Fibroblast of skin of right quadriceps (primary cell): ENCODE results near the gene SLC45A2.
"Not testable (repeated sequence)": the region's sequence is repeated elsewhere in the genome, so short reads cannot be mapped to it uniquely, and the experiment has no call there.

Source experiments
- DNase-seq: peaks from one replicate; pipeline ENCODE4 v3.0.0-alpha.2; 2013

The SLC45A2 gene, protein sequence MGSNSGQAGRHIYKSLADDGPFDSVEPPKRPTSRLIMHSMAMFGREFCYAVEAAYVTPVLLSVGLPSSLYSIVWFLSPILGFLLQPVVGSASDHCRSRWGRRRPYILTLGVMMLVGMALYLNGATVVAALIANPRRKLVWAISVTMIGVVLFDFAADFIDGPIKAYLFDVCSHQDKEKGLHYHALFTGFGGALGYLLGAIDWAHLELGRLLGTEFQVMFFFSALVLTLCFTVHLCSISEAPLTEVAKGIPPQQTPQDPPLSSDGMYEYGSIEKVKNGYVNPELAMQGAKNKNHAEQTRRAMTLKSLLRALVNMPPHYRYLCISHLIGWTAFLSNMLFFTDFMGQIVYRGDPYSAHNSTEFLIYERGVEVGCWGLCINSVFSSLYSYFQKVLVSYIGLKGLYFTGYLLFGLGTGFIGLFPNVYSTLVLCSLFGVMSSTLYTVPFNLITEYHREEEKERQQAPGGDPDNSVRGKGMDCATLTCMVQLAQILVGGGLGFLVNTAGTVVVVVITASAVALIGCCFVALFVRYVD

DNA sequence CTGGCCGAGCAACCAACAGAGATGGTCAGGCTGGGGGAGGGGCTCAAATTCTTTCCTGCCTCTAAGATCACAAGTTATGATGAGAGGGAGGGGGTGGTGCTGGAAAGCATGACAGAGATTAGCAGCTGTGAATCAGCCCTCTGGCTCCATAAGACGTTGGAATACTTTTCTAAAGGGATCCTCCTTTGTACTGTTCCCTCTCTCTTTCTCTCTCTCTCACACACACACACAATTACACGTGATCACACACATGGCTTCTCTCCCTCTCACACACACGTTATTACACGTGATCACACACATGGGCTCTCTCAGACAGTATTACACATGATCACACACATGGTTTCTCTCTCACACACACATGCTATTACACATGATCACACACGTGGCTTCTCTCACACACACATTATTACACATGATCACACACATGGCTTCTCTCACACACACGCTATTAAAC is at the start of gene SLC45A2:
TSS of gene SLC45A2 (minus strand) at position 23 of the 454 bp plus-strand sequence. CDS start 110 bp downstream, outside the sequence.
- peak; percentile 43 for DNase-seq

GRCh38 chr5:34031966-34032365 is 47.5 kb upstream of the SLC45A2 start:
- no peak for DNase-seq

DNA sequence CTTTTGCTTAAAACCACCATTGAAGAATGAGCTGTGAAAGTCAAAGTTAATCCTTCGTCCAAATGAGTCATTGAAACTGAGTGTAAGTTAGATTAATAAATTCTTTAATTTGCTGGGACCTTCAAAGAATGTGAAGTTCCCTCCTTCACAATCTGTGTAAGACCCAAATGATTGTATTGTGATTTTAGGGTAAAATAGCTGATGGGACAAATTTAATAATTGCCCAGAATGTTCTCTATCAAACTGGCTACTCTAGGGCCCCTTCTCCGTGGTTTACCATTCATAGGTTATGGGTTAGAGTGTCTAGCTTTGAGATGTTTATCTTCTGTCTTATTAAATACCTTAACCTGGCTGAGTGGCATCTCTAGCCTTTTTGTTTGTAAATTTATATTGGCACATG is 46.6 kb upstream of the SLC45A2 start:
- DNase-seq, result no peak

- DNase-seq, result not testable (repeated sequence)
Observed at GRCh38 chr5:34030585-34030984, 46.1 kb upstream of the SLC45A2 start.

DNA sequence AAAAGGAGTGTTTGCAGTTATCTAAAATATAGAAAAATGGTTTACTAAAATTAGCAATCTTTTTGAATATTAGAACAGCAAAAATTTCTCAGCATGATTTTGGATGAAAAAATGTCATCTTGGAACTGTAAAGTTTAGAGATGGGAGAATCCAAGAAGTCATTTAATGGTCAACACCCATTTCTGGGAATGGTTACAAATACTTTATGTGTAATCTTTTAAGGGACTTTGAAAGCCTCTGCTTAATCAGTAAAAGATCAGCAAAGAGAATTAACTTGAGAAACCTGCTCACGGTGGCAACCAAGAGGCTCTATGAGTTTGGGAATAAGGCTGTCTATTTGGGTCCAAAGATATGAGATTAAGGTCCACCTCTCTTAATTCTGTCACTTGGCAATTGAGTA is 45.6 kb upstream of the SLC45A2 start:
- no peak for DNase-seq

- no peak for DNase-seq
Observed at GRCh38 chr5:34028349-34028748, 43.9 kb upstream of the SLC45A2 start.

DNA sequence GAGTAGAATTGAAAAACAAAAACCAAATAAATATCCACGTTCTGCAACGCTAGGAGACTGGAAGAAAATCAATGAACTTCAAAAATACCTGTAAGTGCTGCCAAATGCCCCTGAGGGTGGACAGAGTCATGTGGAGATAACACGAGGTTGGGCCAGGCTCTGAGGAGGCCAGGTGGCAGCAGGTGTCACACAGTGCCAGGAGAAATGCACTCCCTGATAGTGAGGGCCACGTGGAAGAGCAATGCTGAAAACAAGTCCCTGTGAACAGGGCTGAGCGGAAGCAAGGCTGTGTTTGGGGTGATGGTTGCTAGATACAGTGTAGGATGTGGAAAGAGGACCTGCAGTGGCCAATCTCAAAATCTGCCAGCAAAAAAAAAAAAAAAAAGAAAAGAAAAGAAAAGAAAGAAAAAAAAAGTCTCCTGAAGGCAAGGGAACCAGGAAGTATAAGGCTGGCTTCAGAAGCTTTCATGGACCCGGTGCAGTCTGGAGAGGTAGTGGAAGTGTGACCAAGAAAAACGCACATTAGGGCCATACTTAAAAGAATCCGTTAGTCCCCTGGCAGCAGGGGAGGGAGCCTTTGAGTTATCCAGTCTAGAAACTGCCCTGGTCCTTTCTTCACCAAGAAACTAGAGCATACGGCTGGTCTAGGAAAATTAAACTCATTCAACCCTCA is 41.7 kb upstream of the SLC45A2 start:
- no peak for DNase-seq

DNA sequence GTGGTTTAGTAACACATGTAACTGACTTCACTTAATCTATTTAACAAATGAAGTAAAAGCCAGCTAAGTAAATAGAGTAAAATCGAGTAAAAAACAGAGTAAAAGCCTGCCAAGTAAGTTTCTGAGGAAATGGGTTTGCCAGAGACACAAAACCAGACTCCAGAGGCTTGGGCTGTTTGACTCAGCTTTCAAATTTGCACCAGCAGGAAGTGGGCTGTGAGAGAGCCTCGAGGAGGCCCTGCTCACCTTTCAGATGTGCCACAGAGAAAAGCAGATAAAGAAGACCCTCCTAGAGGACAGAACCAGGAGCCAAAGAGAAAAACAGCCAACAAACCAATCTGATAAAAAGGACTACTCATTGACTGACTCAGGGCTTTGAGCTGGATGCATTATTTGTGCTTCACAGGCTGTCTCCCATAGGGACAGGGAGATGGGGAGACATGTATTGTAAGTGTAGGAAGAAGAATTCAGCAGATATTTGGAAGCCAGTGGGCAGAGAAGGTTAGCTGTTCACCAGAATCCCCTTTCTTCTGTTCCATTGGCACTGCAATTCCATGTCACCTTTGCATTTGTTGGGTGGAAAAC is 37.7 kb upstream of the SLC45A2 start:
- DNase-seq, result peak; percentile 44

- no peak for DNase-seq
Observed at GRCh38 chr5:34021334-34021733, 36.8 kb upstream of the SLC45A2 start.

DNA sequence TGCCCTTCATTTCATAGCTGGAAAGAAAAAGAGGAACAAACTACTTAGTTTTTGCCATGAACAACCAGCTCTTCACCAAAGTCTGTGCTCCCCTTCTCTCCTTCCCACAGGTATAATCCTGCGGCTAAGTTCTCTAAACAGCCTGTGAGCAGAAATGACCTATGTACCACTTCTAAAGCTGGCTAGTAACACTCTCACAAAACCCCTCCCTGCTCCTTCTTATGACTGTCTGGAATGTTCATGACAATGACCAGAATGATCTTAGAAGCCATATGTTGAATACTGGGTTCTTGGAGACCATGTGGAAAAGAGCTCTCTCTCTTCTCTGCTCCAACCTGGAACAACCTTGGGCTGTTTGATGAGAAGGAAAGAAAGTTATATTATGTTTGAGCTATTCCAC is 36.2 kb upstream of the SLC45A2 start:
- DNase-seq, result no peak

- no peak for DNase-seq
Observed at GRCh38 chr5:34017254-34017653, 32.8 kb upstream of the SLC45A2 start.

- DNase-seq, result no peak
Observed at GRCh38 chr5:34016750-34017149, 32.3 kb upstream of the SLC45A2 start.

DNA sequence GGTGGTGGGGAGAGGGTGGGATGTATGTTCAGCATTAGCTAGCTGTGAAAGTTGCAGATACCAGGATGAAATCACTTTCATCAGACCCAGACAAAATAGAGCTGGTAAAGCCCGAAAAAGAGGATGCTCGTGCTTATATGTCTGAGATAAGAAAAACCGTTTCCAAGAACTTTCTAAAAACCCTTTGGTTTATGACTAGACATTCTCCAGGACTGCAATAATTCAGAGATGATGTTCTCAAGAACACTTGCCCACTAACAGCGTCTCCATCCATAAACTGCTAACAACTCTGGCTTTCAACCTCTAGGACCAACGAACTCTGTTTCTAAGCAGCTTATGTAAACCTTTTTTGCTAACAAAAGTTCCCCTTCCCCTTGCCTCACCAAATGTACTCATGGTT is 31.7 kb upstream of the SLC45A2 start:
- DNase-seq, result no peak

- no peak for DNase-seq
Observed at GRCh38 chr5:34015120-34015822, 30.8 kb upstream of the SLC45A2 start.

DNA sequence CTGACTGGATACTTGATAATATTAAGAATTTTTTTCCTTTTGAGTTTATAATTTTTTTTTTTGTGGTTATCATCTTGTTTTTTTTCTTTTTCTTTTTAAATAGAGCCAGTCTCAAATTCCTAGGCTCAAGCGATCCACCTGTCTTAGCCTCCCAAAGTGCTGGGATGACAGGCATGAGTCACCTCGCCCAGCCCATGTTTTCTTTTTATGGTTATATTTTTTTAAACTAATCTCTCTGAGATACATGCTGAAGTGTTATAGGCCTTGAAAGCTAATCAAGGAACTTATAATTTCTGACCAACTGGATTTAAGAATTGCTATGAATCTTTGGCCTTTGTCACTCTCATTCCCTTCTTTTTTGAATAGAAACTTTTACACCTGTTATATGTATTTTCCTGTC is 30.1 kb upstream of the SLC45A2 start:
- no peak for DNase-seq

GRCh38 chr5:34013547-34013946 is 29.1 kb upstream of the SLC45A2 start:
- no peak for DNase-seq

DNA sequence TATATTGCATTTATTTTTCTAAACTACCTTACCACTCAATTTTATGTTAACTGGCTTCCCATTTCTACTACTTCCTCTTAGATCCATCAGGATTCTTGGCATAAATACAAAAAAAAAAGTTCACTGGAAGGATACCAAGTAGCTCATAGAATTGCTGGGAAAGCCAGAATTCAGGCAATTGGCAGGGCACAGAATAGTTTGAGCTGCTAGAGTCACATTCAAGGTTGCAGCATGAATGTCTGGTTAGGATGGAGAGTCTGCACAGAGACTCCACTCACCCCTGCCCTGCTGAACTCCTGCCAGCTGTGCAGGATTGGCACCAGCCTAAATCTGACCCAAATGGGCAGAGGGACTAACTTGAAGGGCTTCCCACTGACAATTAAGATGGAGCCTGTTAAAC is 28.3 kb upstream of the SLC45A2 start:
- peak; percentile 63 for DNase-seq

DNA sequence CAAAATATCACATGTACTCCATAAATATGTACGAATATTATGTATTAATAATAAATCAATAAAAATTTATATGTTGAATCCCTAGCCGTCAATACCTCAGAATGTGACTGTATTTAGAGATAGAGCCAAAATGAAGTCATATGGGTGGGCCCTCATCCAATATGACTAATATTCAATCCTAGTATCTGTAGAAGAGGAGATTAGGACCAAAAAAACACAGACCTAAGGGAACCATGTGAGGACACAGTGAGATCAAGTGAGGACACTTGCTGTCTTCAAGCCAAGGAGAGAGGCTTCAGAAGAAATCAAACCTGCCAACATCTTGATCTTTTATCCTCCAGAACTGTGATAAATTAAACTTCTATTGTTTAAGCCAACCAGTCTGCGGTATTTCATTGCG is 27.0 kb upstream of the SLC45A2 start:
- DNase-seq, result no peak

DNA sequence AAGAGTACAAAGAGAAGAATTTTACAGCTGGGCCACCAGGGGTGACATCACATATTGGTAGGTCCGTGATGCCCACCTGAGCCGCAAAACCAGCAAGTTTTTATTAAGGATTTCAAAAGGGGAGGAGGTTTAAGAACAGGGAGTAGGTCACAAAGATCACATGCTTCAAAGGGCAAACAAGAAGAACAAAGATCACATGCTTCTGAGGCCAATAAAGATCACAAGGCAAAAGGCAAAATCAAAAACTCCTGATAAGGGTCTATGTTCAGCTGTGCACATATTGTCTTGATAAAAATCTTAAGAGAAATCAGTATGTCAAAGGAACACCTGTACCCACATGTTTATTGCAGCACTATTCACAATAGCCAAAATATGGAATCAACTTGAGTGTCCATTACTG is 25.7 kb upstream of the SLC45A2 start:
- DNase-seq, result not testable (repeated sequence)

- DNase-seq, result no peak
Observed at GRCh38 chr5:34009610-34010009, 25.1 kb upstream of the SLC45A2 start.

GRCh38 chr5:34008802-34009201 is 24.3 kb upstream of the SLC45A2 start:
- no peak for DNase-seq

DNA sequence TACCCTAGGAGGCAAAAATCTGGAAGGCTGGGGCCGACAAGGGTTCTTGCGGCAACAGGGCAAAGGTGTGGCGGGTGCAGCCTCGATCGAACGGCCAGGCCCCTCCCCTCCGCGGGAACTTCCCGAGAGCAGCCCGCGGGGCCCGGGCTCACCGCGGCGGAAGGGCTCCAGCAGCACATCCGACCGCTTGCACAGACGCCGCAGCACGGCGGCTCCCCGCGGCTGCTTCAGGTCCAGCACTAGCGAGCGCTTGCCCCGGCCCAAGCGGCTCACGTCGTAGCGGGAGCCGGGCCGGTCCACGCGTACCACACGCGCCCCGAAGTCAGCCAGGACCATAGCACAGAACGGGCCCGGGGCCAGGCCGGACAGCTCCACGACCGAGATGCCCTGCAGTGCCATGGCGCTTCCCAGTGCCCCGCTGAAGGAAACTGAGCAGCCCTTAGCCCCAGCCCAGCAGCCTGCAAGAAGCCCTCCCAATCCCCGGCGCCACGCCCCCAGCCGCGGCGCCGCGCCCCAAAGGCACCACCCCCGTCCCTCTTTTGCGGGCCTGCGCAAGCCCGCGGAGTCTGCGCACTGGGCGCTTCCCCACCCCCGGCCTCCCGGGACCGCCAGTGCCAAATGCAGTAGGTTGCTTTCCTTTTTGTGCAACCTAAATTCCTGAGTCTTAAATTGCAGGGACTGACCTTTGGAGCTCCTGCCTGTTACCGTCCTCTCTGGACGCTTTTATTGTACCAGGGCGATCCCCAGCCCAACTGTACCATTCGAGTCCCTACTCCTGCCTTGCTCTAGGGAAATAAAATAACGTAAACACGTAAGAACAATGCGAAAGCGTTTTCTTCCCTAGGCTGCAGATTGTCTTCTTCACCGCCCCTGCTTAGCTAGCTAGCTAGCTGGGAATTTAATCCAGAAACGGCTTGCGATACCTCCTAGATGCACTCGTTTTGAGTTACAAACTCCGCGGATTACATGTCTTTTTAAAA is 23.4 kb upstream of the SLC45A2 start, which contains the start of gene AMACR:
TSS of gene AMACR (minus strand) at position 430 of the 980 bp plus-strand sequence. CDS start at position 399, 31 bp downstream.
- peak; percentile 92 for DNase-seq
